Adipocyte (in vitro differentiated cells): ENCODE data around the gene PPP1R8.

ENCODE experiments used
- DNase-seq: peaks from one replicate; pipeline ENCODE4 v3.0.0-alpha.2; 2015; ENCODE audit warnings: low read depth
- H3K27me3 ChIP-seq: replicated peaks from 2 replicates; pipeline ENCODE4 v1.7.0; 2013; ENCODE audit warnings: mild to moderate bottlenecking, low read length, moderate library complexity; ENCODE audit not compliant: control insufficient read depth, insufficient read depth
- H3K36me3 ChIP-seq: 2 replicates; pipeline ENCODE4 v1.7.0; 2013; ENCODE audit warnings: low read length, mild to moderate bottlenecking, moderate library complexity; ENCODE audit not compliant: control insufficient read depth, insufficient read depth, severe bottlenecking
- H3K4me1 ChIP-seq: 2 replicates; pipeline ENCODE4 v1.7.0; 2013; ENCODE audit warnings: mild to moderate bottlenecking, low read length, moderate library complexity; ENCODE audit not compliant: control insufficient read depth, insufficient read depth
- H3K4me3 ChIP-seq: 2 replicates; pipeline ENCODE4 v1.7.0; 2013; ENCODE audit warnings: mild to moderate bottlenecking, low read length, moderate library complexity
- H3K9ac ChIP-seq: 2 replicates; pipeline ENCODE4 v1.7.0; 2013; ENCODE audit warnings: mild to moderate bottlenecking, low read length, moderate library complexity
- H3K9me3 ChIP-seq: 2 replicates; pipeline ENCODE4 v1.7.0; 2013; ENCODE audit warnings: mild to moderate bottlenecking, low read length, moderate library complexity; ENCODE audit not compliant: control insufficient read depth

PPP1R8 gene

DNA sequence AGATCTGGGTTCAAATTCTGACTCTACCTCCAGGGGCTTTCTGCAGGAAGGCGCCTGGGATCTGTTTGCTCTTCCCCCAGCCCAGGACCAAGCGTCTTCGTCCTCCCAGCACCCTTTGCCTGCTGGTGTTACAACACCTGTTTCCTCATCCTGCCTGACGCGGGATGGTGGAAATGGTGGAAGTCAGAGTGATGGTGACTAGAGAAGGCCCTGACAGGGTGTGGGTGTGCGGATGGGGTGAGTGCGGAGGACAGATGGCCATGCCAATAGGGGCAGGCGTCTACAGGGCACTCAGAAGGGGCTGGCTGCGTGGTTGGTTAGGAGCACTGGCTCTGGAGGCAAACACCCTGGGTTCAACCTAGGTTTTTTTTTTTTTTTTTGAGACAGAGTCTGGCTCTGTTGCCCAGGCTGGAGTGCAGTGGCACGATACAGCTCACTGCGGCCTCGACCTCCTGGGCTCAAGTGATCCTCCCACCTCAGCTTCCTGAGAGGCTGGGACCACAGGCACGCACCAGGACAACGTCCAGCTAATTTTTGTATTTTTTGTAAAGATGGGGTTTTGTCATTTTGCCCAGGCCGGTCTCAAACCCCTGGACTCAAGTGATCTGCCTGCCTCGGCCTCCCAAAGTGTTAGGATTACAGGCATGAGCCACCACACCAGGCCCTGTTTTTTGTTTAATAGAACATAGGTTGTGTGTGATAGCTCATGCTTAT lies 43.2 kb downstream of the PPP1R8 start:
- Histone ChIP-seq H3K27me3 (no peaks in the 10 kb centered on the region), H3K9ac (no peak overlapping the region), H3K4me3 (peak overlapping the region; percentile 88), H3K9me3 (no peaks in the 10 kb centered on the region), H3K4me1 (peaks cover 11% of the 10 kb centered on the region), H3K36me3 (peaks cover 4% of the 10 kb centered on the region)
- DNase-seq, result no peak

DNA sequence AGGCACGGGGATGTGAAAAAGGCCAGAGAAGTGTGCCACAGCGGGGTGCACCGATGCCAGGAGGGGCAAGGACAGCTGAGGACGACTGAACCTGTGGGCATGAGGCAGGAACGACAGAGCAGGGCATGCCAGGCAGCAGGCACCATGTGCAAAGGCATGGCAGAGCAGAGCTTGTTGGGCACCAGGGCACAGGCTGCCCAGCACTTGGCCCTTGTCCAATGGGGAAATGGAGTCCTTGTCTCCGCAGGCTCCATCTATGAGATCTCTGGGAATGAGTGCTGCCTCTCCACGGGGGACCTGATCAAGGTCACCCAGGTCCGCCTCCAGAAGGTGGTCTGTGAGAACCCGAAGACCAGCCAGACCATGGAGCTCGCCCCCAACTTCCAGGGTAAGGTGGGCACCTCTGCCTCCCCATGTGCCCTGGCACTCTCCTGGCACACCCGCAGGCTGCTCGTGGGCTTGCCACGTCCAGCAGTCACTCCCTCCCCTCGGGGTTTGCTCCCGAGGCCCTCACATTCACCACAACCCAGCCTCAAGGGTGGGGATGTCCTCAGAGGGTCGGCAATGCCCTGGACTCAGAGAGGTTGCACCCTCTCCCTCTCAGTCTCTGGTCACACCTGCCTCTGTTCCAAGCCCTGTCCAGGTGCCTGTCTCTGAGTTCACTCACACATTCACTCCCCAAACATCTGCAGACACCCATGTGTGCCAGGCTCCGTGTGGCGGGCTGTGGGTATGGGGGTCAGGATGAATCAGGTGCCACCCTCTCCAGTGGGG lies 45.9 kb downstream of the PPP1R8 start:
- DNase-seq, result no peak
- no peaks in the 10 kb centered on the region for H3K9me3 ChIP-seq
- no peak overlapping the region for H3K4me3 ChIP-seq

DNA sequence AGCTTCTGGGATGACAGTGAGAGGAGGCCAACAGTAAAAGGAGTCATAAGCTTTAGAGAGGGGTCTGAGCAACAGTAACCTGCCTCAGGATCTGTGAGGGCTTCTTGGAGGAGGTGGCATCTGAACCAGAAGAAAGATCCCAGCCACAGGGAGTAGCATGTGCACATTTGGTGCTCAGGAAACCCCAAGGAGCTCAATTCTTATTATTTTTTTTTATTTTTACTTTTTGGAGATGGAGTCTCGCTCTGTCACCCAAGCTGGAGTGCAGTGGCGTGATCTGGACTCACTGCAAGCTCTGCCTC lies 46.5 kb downstream of the PPP1R8 start:
- no peak for DNase-seq
- Histone ChIP-seq H3K27me3 (no peaks in the 10 kb centered on the region), H3K36me3 (peaks cover 6% of the 10 kb centered on the region), H3K4me1 (peaks cover 11% of the 10 kb centered on the region), H3K9ac (no peak overlapping the region), H3K4me3 (no peak overlapping the region), H3K9me3 (no peaks in the 10 kb centered on the region)

More for the DNA sequence above, 45.9 kb downstream of the PPP1R8 start:
- Histone ChIP-seq H3K36me3 (peaks cover 6% of the 10 kb centered on the region), H3K4me1 (peaks cover 11% of the 10 kb centered on the region), H3K27me3 (no peaks in the 10 kb centered on the region), H3K9ac (no peak overlapping the region)

DNA sequence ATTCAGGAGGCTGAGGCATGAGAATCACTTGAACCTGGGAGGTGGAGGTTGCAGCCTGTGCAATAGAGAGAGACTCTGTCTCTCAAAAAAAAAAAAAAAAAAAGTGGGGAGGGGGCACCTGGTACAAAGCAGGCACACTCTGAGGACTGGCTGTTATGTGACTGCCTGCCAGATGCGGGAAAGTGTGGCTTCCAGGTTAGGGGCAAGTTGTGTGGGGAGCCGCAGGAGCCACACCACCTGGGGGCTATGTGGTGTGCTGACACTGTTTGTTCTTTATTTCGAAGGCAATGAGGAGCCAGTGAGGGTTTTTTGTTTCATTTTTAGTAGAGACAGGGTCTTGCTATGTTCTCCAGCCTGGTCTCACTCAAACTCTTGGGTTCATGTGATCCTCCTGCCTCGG lies 47.5 kb downstream of the PPP1R8 start:
- H3K9me3 ChIP-seq, result no peaks in the 10 kb centered on the region
- no peak overlapping the region for H3K4me3 ChIP-seq
- no peak for DNase-seq
- H3K4me1 ChIP-seq, result peaks cover 7% of the 10 kb centered on the region
- peaks cover 14% of the 10 kb centered on the region for H3K36me3 ChIP-seq
- H3K27me3 ChIP-seq, result no peaks in the 10 kb centered on the region
- H3K9ac ChIP-seq, result no peak overlapping the region

- Histone ChIP-seq H3K9me3 (no peaks in the 10 kb centered on the region), H3K4me3 (no peak overlapping the region), H3K9ac (no peak overlapping the region), H3K27me3 (no peaks in the 10 kb centered on the region), H3K4me1 (peaks cover 4% of the 10 kb centered on the region), H3K36me3 (peaks cover 22% of the 10 kb centered on the region)
- no peak for DNase-seq
Measured at GRCh38 chr1:27878787-27879335, 48.3 kb downstream of the PPP1R8 start.

- no peaks in the 10 kb centered on the region for H3K9me3 ChIP-seq
- H3K4me1 ChIP-seq, result peaks cover 4% of the 10 kb centered on the region
- H3K4me3 ChIP-seq, result no peak overlapping the region
- no peak for DNase-seq
- H3K36me3 ChIP-seq, result peaks cover 26% of the 10 kb centered on the region
- no peaks in the 10 kb centered on the region for H3K27me3 ChIP-seq
- H3K9ac ChIP-seq, result no peak overlapping the region
Measured at GRCh38 chr1:27879374-27880082, 48.9 kb downstream of the PPP1R8 start.

- H3K9me3 ChIP-seq, result no peaks in the 10 kb centered on the region
- peaks cover 43% of the 10 kb centered on the region for H3K36me3 ChIP-seq
- H3K27me3 ChIP-seq, result no peaks in the 10 kb centered on the region
- H3K9ac ChIP-seq, result no peak overlapping the region
- DNase-seq, result no peak
- no peaks in the 10 kb centered on the region for H3K4me1 ChIP-seq
- no peak overlapping the region for H3K4me3 ChIP-seq
Measured at GRCh38 chr1:27882543-27882903, 51.9 kb downstream of the PPP1R8 start.

DNA sequence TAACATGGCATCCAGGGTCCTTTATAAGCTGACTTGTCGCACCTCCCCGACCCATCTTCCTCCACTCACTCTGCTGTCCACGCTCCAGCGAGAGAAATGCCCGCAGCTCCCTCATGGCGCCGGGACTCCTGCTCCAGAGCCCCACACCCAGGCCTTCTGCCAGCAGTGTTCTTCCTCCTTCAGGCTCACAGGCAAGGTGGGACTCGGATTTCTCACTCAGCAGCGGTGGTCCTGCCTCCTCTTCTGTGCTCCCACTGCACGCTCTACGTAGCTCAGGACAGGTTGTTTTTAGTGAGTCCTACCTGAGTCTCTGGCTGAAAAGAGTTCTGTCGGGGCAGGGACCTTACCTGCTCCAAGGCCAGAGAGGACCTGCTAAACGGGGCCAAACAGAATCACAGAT lies 53.0 kb downstream of the PPP1R8 start:
- Histone ChIP-seq H3K4me1 (no peaks in the 10 kb centered on the region), H3K4me3 (no peak overlapping the region), H3K9me3 (no peaks in the 10 kb centered on the region), H3K36me3 (peaks cover 43% of the 10 kb centered on the region), H3K27me3 (no peaks in the 10 kb centered on the region), H3K9ac (no peak overlapping the region)
- no peak for DNase-seq

DNA sequence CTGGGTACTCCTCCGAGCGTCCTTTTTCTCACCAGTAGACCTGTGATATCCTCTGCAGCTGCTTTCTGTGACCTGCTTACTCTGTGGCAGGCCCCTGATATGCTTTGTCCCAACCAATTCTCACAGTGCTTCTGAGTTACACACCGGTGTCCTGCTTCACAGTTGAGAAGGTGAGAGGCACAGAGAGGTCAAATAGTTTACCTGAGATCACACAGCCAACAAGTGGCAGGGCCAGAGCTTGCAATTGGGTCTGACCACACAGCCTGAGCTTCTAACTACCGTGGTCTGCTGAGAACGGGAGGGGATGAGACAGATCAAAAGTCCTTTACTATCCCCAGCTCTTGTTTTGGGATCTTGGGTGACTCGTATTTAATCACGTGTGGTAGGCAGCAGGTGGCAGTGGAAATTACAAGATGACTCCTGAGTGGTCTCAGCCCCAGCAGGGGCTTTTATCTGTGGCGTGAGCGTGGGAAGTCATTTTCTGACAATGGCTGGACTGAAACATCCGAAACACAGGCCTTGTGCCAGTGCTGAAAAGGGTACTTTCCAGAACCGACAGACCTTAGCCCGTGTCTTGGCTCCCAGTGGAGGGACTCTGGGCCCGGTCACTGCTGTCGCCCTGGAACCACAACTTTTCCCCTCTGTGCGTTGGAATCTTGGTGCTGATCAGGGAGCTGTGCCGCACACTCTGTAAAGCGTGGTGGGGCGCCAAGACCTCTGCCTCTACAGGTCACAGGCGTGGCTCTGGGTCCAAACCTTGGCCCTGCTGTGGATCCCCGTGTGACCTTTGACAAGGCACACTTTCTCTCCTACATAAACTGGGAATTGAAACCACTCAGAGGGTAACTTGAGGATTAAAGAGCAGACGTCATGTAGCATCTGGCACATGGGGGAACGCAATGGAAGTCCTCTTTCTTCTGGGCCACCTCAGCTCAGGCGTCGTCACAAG lies 53.7 kb downstream of the PPP1R8 start:
- DNase-seq, result no peak
- no peaks in the 10 kb centered on the region for H3K4me1 ChIP-seq
- H3K36me3 ChIP-seq, result peaks cover 44% of the 10 kb centered on the region
- H3K9me3 ChIP-seq, result no peaks in the 10 kb centered on the region
- H3K27me3 ChIP-seq, result no peaks in the 10 kb centered on the region
- H3K4me3 ChIP-seq, result no peak overlapping the region
- no peak overlapping the region for H3K9ac ChIP-seq

DNA sequence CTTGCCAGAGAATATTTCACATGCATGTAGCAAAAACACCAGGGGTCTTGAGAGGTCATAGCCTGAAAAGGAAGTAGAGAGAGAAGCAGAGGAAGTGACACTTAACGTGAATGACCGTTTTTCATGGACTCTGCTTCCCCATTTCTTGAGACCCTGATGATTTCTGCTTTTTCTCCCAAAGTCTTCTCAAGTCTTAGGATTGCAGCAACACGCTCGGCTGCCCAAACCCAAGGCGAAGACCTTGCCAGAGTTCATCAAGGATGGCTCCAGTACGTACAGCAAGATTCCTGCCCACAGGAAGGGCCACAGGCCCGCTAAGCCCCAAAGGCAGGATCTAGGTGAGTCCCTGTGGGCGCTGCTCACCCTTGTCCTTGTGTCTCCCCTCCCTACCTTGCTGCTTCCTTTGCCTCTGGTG lies 54.5 kb downstream of the PPP1R8 start:
- Histone ChIP-seq H3K9me3 (no peaks in the 10 kb centered on the region), H3K9ac (no peak overlapping the region), H3K4me1 (no peaks in the 10 kb centered on the region), H3K4me3 (no peak overlapping the region), H3K27me3 (no peaks in the 10 kb centered on the region), H3K36me3 (peaks cover 47% of the 10 kb centered on the region)
- no peak for DNase-seq
